Measurements from ENCODE around the gene RHOJ. TPM values are rescaled to one million over a fixed set of nuclear protein-coding genes. Genes with fewer than 3 reads are reported as not detected.

RHOJ gene
- total and polyA plus RNA-seq, 2 donors (not counting 3 experiments of a cell fraction or from before 2014, with no cell fraction given): 191 to 486 TPM

GRCh38 chr14:63322897-63323573 lies 118.8 kb downstream of the RHOJ start:
- Histone ChIP-seq H3K4me3 (replicated peaks in 1 of 3; ENCODE audit: insufficient read depth in 1 of 3, low read depth in 1 of 3, low read length in 3 of 3) (no peak overlapping the region), H3K4me1 (ENCODE audit: control insufficient read depth, extremely low read depth, insufficient read depth, low read length) (no peaks in the 10 kb centered on the region), H3K79me2 (ENCODE audit: control insufficient read depth, insufficient read depth, low read length) (no peaks in the 10 kb centered on the region), H4K20me1 (replicated peaks; ENCODE audit: control insufficient read depth, extremely low read depth, insufficient read depth, low read length) (no peaks in the 10 kb centered on the region), H3K27ac (ENCODE audit: insufficient read depth, low read depth, low read length) (no peak overlapping the region), H3K9ac (replicated peaks; ENCODE audit: extremely low read depth, insufficient read depth, low read length) (no peak overlapping the region), H3K27me3 (ENCODE audit: control insufficient read depth in 2 of 2, insufficient read depth in 2 of 2, low read length in 2 of 2) (peaks cover 7% of the 10 kb centered on the region in 2 experiments), H2AFZ (ENCODE audit: low read depth, low read length) (no peak overlapping the region), H3K36me3 (ENCODE audit: control insufficient read depth in 2 of 2, extremely low read depth in 1 of 2, insufficient read depth in 2 of 2, low read length in 2 of 2) (no peaks in the 10 kb centered on the region), H3K9me1 (replicated peaks; ENCODE audit: control insufficient read depth, extremely low read depth, insufficient read depth, low read length) (no peaks in the 10 kb centered on the region), H3K4me2 (ENCODE audit: insufficient read depth, low read length) (no peak overlapping the region), H3K9me3 (replicated peaks; ENCODE audit: control insufficient read depth, insufficient read depth, low read length) (no peaks in the 10 kb centered on the region)
- ChIA-PET POLR2A (no interaction called here), CTCF (interaction anchor here (1.0 to 1.9 kb wide), 3 partner anchors 11 to 13 kb away, joined by 3 to 4 read pairs (median 3); no protein-coding TSS in a partner anchor)
- dilution Hi-C loops (cut with MboI; ENCODE audit: extremely low pct_ligation_motif_present, low sequenced_read_pairs) (no loop called here), intact Hi-C loops (cut with micrococcal nuclease) (no loop called here)
- no TSS peak for BruUV-seq (replicated peaks)
- DNase-seq (ENCODE audit: low read depth, low spot score) (peak; percentile 47), FAIRE-seq (peak; percentile 56)
- no peak for TF ChIP-seq POLR2A (IDR thresholded peaks at IDR 0.05; ENCODE audit: low read depth, low read length)
- TF ChIP-seq MYC (IDR thresholded peaks at IDR 0.05; ENCODE audit: low read depth, low read length): no peak
- no peak for TF ChIP-seq EZH2 (IDR thresholded peaks at IDR 0.05; ENCODE audit: borderline replicate concordance, low read depth, low read length, severe bottlenecking)
- TF ChIP-seq FOS (IDR thresholded peaks at IDR 0.05; ENCODE audit: borderline replicate concordance, insufficient read depth, low read length): peak; percentile 40
- TF ChIP-seq GATA2 (IDR thresholded peaks at IDR 0.05; ENCODE audit: insufficient read depth, insufficient read length, low read depth, low read length): no peak

- dilution Hi-C loops (cut with MboI; ENCODE audit: extremely low pct_ligation_motif_present, low sequenced_read_pairs) (no loop called here), intact Hi-C loops (cut with micrococcal nuclease) (no loop called here)
- FAIRE-seq: no peak
- Histone ChIP-seq H3K9me3 (replicated peaks; ENCODE audit: control insufficient read depth, insufficient read depth, low read length) (no peaks in the 10 kb centered on the region), H3K4me2 (ENCODE audit: insufficient read depth, low read length) (no peak overlapping the region), H4K20me1 (replicated peaks; ENCODE audit: control insufficient read depth, extremely low read depth, insufficient read depth, low read length) (no peaks in the 10 kb centered on the region), H3K36me3 (ENCODE audit: control insufficient read depth in 2 of 2, extremely low read depth in 1 of 2, insufficient read depth in 2 of 2, low read length in 2 of 2) (no peaks in the 10 kb centered on the region), H3K27me3 (ENCODE audit: control insufficient read depth in 2 of 2, insufficient read depth in 2 of 2, low read length in 2 of 2) (peaks cover 12 to 15% of the 10 kb centered on the region in 2 experiments), H3K79me2 (ENCODE audit: control insufficient read depth, insufficient read depth, low read length) (no peaks in the 10 kb centered on the region), H3K4me1 (ENCODE audit: control insufficient read depth, extremely low read depth, insufficient read depth, low read length) (no peaks in the 10 kb centered on the region), H2AFZ (ENCODE audit: low read depth, low read length) (no peak overlapping the region), H3K9me1 (replicated peaks; ENCODE audit: control insufficient read depth, extremely low read depth, insufficient read depth, low read length) (no peaks in the 10 kb centered on the region), H3K9ac (replicated peaks; ENCODE audit: extremely low read depth, insufficient read depth, low read length) (no peak overlapping the region), H3K27ac (ENCODE audit: insufficient read depth, low read depth, low read length) (no peak overlapping the region), H3K4me3 (replicated peaks in 1 of 3; ENCODE audit: insufficient read depth in 1 of 3, low read depth in 1 of 3, low read length in 3 of 3) (no peak overlapping the region)
- no peak for DNase-seq (ENCODE audit: low read depth, low spot score)
- ChIA-PET POLR2A (no interaction called here), CTCF (interaction anchor here (0.9 kb wide), 1 partner anchor 27 kb away, joined by 3 read pairs; no protein-coding TSS in a partner anchor)
- no TSS peak for BruUV-seq (replicated peaks)
- TF ChIP-seq POLR2A (IDR thresholded peaks at IDR 0.05; ENCODE audit: low read depth, low read length) (no peak), JUN (IDR thresholded peaks at IDR 0.05; ENCODE audit: borderline replicate concordance, insufficient read depth, insufficient read length, low read depth) (no peak), EZH2 (IDR thresholded peaks at IDR 0.05; ENCODE audit: borderline replicate concordance, low read depth, low read length, severe bottlenecking) (no peak)
Measured at GRCh38 chr14:63326840-63327239, 122.6 kb downstream of the RHOJ start.

Measured in endothelial cell of umbilical vein (primary cell).